ENCODE measurements around the gene GLYR1.

The GLYR1 gene

GRCh38 chr16:4850211-4850610, 3.1 kb upstream of the GLYR1 start:
- peaks cover 11% of the 10 kb centered on the region for H3K36me3 ChIP-seq (ENCODE audit: control insufficient read depth, insufficient read depth, low read length)
- no peak overlapping the region for H3K4me3 ChIP-seq (ENCODE audit: insufficient read depth, low read depth, low read length)
- no peaks in the 10 kb centered on the region for H3K27me3 ChIP-seq (ENCODE audit: control insufficient read depth, insufficient read depth, low read length, poor library complexity, severe bottlenecking)
- H3K4me1 ChIP-seq (ENCODE audit: control insufficient read depth, insufficient read depth, low read length), result peaks cover 13% of the 10 kb centered on the region
- 88 to 91% methylated on average over 3 of the region's 3 CpGs for WGBS, 2 experiments
- no peak overlapping the region for H3K27ac ChIP-seq (ENCODE audit: insufficient read depth, low read depth, low read length, poor library complexity, severe bottlenecking)
- H3K9me3 ChIP-seq (ENCODE audit: control insufficient read depth, low read length), result no peaks in the 10 kb centered on the region

- Histone ChIP-seq H3K9me3 (ENCODE audit: control insufficient read depth, low read length) (no peaks in the 10 kb centered on the region), H3K27ac (ENCODE audit: insufficient read depth, low read depth, low read length, poor library complexity, severe bottlenecking) (peak overlapping the region; percentile 85), H3K36me3 (ENCODE audit: control insufficient read depth, insufficient read depth, low read length) (peaks cover 17% of the 10 kb centered on the region), H3K27me3 (ENCODE audit: control insufficient read depth, insufficient read depth, low read length, poor library complexity, severe bottlenecking) (no peaks in the 10 kb centered on the region), H3K4me3 (ENCODE audit: insufficient read depth, low read depth, low read length) (peak overlapping the region; percentile 95), H3K4me1 (ENCODE audit: control insufficient read depth, insufficient read depth, low read length) (peaks cover 13% of the 10 kb centered on the region)
- WGBS, 2 experiments, result 1% methylated on average over 83 of the region's 83 CpGs
Observed at GRCh38 chr16:4847774-4848587, 893 bp upstream of the GLYR1 start.

- Histone ChIP-seq H3K36me3 (ENCODE audit: control insufficient read depth, insufficient read depth, low read length) (peaks cover 28% of the 10 kb centered on the region), H3K27ac (ENCODE audit: insufficient read depth, low read depth, low read length, poor library complexity, severe bottlenecking) (peak overlapping the region; percentile 75), H3K4me1 (ENCODE audit: control insufficient read depth, insufficient read depth, low read length) (peaks cover 13% of the 10 kb centered on the region), H3K4me3 (ENCODE audit: insufficient read depth, low read depth, low read length) (peak overlapping the region; percentile 95), H3K27me3 (ENCODE audit: control insufficient read depth, insufficient read depth, low read length, poor library complexity, severe bottlenecking) (no peaks in the 10 kb centered on the region), H3K9me3 (ENCODE audit: control insufficient read depth, low read length) (no peaks in the 10 kb centered on the region)
- WGBS, 2 experiments, result 1% methylated on average over 27 of the region's 27 CpGs
Observed at GRCh38 chr16:4846503-4846900, 586 bp downstream of the GLYR1 start.

GRCh38 chr16:4840984-4841383, 6.1 kb downstream of the GLYR1 start:
- peaks cover 49% of the 10 kb centered on the region for H3K36me3 ChIP-seq (ENCODE audit: control insufficient read depth, insufficient read depth, low read length)
- no peak overlapping the region for H3K4me3 ChIP-seq (ENCODE audit: insufficient read depth, low read depth, low read length)
- peaks cover 4% of the 10 kb centered on the region for H3K4me1 ChIP-seq (ENCODE audit: control insufficient read depth, insufficient read depth, low read length)
- no peak overlapping the region for H3K27ac ChIP-seq (ENCODE audit: insufficient read depth, low read depth, low read length, poor library complexity, severe bottlenecking)
- no peaks in the 10 kb centered on the region for H3K9me3 ChIP-seq (ENCODE audit: control insufficient read depth, low read length)
- H3K27me3 ChIP-seq (ENCODE audit: control insufficient read depth, insufficient read depth, low read length, poor library complexity, severe bottlenecking), result no peaks in the 10 kb centered on the region
- WGBS, 2 experiments, result 74 to 78% methylated on average over 5 of the region's 5 CpGs

- H3K36me3 ChIP-seq (ENCODE audit: control insufficient read depth, insufficient read depth, low read length), result peaks cover 47% of the 10 kb centered on the region
- no peak overlapping the region for H3K4me3 ChIP-seq (ENCODE audit: insufficient read depth, low read depth, low read length)
- 93 to 95% methylated on average over 5 of the region's 5 CpGs for WGBS, 2 experiments
- no peaks in the 10 kb centered on the region for H3K9me3 ChIP-seq (ENCODE audit: control insufficient read depth, low read length)
- no peaks in the 10 kb centered on the region for H3K4me1 ChIP-seq (ENCODE audit: control insufficient read depth, insufficient read depth, low read length)
- no peak overlapping the region for H3K27ac ChIP-seq (ENCODE audit: insufficient read depth, low read depth, low read length, poor library complexity, severe bottlenecking)
- no peaks in the 10 kb centered on the region for H3K27me3 ChIP-seq (ENCODE audit: control insufficient read depth, insufficient read depth, low read length, poor library complexity, severe bottlenecking)
Observed at GRCh38 chr16:4839942-4840341, 7.1 kb downstream of the GLYR1 start.

DNA sequence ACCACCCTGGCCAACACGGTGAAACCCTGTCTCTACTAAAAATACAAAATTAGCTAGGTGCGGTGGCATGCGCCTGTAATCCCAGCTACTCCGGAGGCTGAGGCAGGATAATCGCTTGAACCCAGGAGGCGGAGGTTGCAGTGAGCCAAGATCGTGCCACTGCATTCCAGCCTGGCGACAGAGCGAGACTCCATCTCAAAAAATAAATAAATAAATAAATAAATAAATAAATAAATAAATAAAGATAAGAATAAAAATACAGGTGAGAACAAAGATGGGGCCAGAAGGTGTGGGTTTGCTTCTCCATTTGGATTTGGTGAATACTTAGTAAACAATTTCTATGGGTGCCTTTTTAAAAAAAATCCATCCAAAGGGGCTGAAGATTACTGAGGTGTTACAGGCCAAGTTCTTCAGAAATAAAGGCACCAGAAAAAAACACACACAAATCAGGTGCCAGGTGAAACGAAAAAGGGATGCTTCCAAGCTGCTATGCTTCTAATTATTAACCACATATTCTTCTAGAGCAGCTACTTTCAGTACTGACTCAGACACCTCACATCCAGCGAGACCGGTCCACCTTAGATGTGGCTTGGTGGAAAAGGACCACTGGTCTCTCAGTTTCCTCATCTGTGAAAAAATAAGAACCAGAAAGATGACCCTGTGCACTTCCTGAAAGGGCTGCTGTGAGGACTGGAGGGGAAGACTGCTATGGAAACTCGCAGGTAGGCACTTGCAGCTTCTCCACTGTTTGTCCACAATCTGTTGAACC, 9.2 kb downstream of the GLYR1 start:
- H3K27ac ChIP-seq (ENCODE audit: insufficient read depth, low read depth, low read length, poor library complexity, severe bottlenecking), result no peak overlapping the region
- H3K4me1 ChIP-seq (ENCODE audit: control insufficient read depth, insufficient read depth, low read length), result no peaks in the 10 kb centered on the region
- H3K36me3 ChIP-seq (ENCODE audit: control insufficient read depth, insufficient read depth, low read length), result peaks cover 34% of the 10 kb centered on the region
- 93 to 95% methylated on average over 11 of the region's 13 CpGs for WGBS, 2 experiments
- H3K4me3 ChIP-seq (ENCODE audit: insufficient read depth, low read depth, low read length), result no peak overlapping the region
- H3K27me3 ChIP-seq (ENCODE audit: control insufficient read depth, insufficient read depth, low read length, poor library complexity, severe bottlenecking), result no peaks in the 10 kb centered on the region
- no peaks in the 10 kb centered on the region for H3K9me3 ChIP-seq (ENCODE audit: control insufficient read depth, low read length)

GRCh38 chr16:4836727-4837126, 10.4 kb downstream of the GLYR1 start:
- Histone ChIP-seq H3K4me3 (ENCODE audit: insufficient read depth, low read depth, low read length) (no peak overlapping the region), H3K27ac (ENCODE audit: insufficient read depth, low read depth, low read length, poor library complexity, severe bottlenecking) (no peak overlapping the region), H3K27me3 (ENCODE audit: control insufficient read depth, insufficient read depth, low read length, poor library complexity, severe bottlenecking) (no peaks in the 10 kb centered on the region), H3K36me3 (ENCODE audit: control insufficient read depth, insufficient read depth, low read length) (peaks cover 27% of the 10 kb centered on the region), H3K9me3 (ENCODE audit: control insufficient read depth, low read length) (no peaks in the 10 kb centered on the region), H3K4me1 (ENCODE audit: control insufficient read depth, insufficient read depth, low read length) (no peaks in the 10 kb centered on the region)
- 87 to 96% methylated on average over 2 of the region's 2 CpGs for WGBS, 2 experiments

DNA sequence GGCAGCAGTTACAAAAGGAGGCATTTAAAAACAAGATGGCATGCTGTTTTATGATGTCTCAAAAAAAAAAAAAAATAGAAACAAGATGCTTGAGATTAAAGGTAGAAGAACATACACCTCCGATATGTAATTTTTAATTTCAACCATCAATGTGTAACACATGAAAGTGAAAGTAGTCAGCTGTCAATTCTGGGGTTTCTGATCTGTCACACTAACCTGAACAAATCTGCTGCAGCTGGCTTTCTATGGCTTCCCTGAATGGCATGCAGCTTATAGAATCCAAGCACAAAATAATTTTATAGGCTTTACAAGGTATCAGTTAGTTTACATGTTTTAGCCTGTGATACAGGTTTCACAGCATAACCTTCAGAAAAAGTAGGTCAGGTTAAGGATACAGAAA, 13.5 kb downstream of the GLYR1 start:
- H3K27me3 ChIP-seq (ENCODE audit: control insufficient read depth, insufficient read depth, low read length, poor library complexity, severe bottlenecking), result no peaks in the 10 kb centered on the region
- peaks cover 30% of the 10 kb centered on the region for H3K36me3 ChIP-seq (ENCODE audit: control insufficient read depth, insufficient read depth, low read length)
- 86 to 100% methylated on average over 1 of the region's 1 CpG for WGBS, 2 experiments
- H3K9me3 ChIP-seq (ENCODE audit: control insufficient read depth, low read length), result no peaks in the 10 kb centered on the region
- no peak overlapping the region for H3K4me3 ChIP-seq (ENCODE audit: insufficient read depth, low read depth, low read length)
- no peaks in the 10 kb centered on the region for H3K4me1 ChIP-seq (ENCODE audit: control insufficient read depth, insufficient read depth, low read length)
- no peak overlapping the region for H3K27ac ChIP-seq (ENCODE audit: insufficient read depth, low read depth, low read length, poor library complexity, severe bottlenecking)

GRCh38 chr16:4832698-4833343, 14.3 kb downstream of the GLYR1 start:
- no peaks in the 10 kb centered on the region for H3K4me1 ChIP-seq (ENCODE audit: control insufficient read depth, insufficient read depth, low read length)
- no peaks in the 10 kb centered on the region for H3K27me3 ChIP-seq (ENCODE audit: control insufficient read depth, insufficient read depth, low read length, poor library complexity, severe bottlenecking)
- no peak overlapping the region for H3K4me3 ChIP-seq (ENCODE audit: insufficient read depth, low read depth, low read length)
- H3K36me3 ChIP-seq (ENCODE audit: control insufficient read depth, insufficient read depth, low read length), result peaks cover 35% of the 10 kb centered on the region
- H3K27ac ChIP-seq (ENCODE audit: insufficient read depth, low read depth, low read length, poor library complexity, severe bottlenecking), result no peak overlapping the region
- WGBS, 2 experiments, result 93 to 94% methylated on average over 6 of the region's 6 CpGs
- no peaks in the 10 kb centered on the region for H3K9me3 ChIP-seq (ENCODE audit: control insufficient read depth, low read length)

- no peaks in the 10 kb centered on the region for H3K27me3 ChIP-seq (ENCODE audit: control insufficient read depth, insufficient read depth, low read length, poor library complexity, severe bottlenecking)
- no peak overlapping the region for H3K27ac ChIP-seq (ENCODE audit: insufficient read depth, low read depth, low read length, poor library complexity, severe bottlenecking)
- no peaks in the 10 kb centered on the region for H3K9me3 ChIP-seq (ENCODE audit: control insufficient read depth, low read length)
- H3K4me3 ChIP-seq (ENCODE audit: insufficient read depth, low read depth, low read length), result no peak overlapping the region
- 95 to 96% methylated on average over 8 of the region's 8 CpGs for WGBS, 2 experiments
- no peaks in the 10 kb centered on the region for H3K4me1 ChIP-seq (ENCODE audit: control insufficient read depth, insufficient read depth, low read length)
- peaks cover 41% of the 10 kb centered on the region for H3K36me3 ChIP-seq (ENCODE audit: control insufficient read depth, insufficient read depth, low read length)
Observed at GRCh38 chr16:4831616-4832015, 15.5 kb downstream of the GLYR1 start.

All from ectodermal cell (in vitro differentiated cells).